Adrenal gland (tissue), 5 donors: ENCODE measurements around the gene NOD2.

Source experiments
- POLR2A ChIP-seq, 2 donors: fragments of 450-650 bp; IDR thresholded peaks; one replicate each; pipeline ENCODE4 v1.6.1; 2017; ENCODE audit warnings: antibody characterized with exemption in 2 of 2, mild to moderate bottlenecking in 2 of 2, moderate library complexity in 1 of 2
- TF ChIP-seq, protein P1 (sequence below), 6 experiments: fragments of 450-650 bp in 4 of 6; fragments of 200-600 bp in 2 of 6; sonication (generic) in 1 of 6; IDR thresholded peaks; 1 replicate in 5 of 6; 2 replicates in 1 of 6; pipeline versions ENCODE4 v1.5.1 to v1.8.0; 2016 to 2021; ENCODE audit warnings: antibody characterized with exemption in 6 of 6, mild to moderate bottlenecking in 2 of 6, moderate library complexity in 1 of 6
- donor health status: DM: no; HTN: no; CAD: no.

GRCh38 chr16:50685462-50686063 lies 7.8 kb upstream of the NOD2 start:
- TF ChIP-seq, protein P1, sequence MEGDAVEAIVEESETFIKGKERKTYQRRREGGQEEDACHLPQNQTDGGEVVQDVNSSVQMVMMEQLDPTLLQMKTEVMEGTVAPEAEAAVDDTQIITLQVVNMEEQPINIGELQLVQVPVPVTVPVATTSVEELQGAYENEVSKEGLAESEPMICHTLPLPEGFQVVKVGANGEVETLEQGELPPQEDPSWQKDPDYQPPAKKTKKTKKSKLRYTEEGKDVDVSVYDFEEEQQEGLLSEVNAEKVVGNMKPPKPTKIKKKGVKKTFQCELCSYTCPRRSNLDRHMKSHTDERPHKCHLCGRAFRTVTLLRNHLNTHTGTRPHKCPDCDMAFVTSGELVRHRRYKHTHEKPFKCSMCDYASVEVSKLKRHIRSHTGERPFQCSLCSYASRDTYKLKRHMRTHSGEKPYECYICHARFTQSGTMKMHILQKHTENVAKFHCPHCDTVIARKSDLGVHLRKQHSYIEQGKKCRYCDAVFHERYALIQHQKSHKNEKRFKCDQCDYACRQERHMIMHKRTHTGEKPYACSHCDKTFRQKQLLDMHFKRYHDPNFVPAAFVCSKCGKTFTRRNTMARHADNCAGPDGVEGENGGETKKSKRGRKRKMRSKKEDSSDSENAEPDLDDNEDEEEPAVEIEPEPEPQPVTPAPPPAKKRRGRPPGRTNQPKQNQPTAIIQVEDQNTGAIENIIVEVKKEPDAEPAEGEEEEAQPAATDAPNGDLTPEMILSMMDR (IDR thresholded peaks at IDR 0.05), result no peak
- no peak for TF ChIP-seq POLR2A (IDR thresholded peaks at IDR 0.05)
